Measurements from ENCODE around the gene LRG1. TPM values are rescaled to one million over a fixed set of nuclear protein-coding genes. Genes with fewer than 3 reads are reported as not detected.
"Not testable (repeated sequence)": the region's sequence is repeated elsewhere in the genome, so short reads cannot be mapped to it uniquely, and the experiment has no call there.

Gene LRG1
- total RNA-seq, 1 donor from 2014 or later, result 2.9 TPM

GRCh38 chr19:4527377-4527776, 12.5 kb downstream of the LRG1 start:
- not testable (repeated sequence) for DNase-seq (ENCODE audit: low read depth)

GRCh38 chr19:4525563-4526002, 14.3 kb downstream of the LRG1 start:
- no peak for DNase-seq (ENCODE audit: low read depth)

GRCh38 chr19:4524808-4525562, 14.9 kb downstream of the LRG1 start:
- no peak for DNase-seq (ENCODE audit: low read depth)

GRCh38 chr19:4523306-4524110, 16.3 kb downstream of the LRG1 start:
- DNase-seq (ENCODE audit: low read depth), result no peak

- no peak for DNase-seq (ENCODE audit: low read depth)
These were observed 17.4 kb downstream of the LRG1 start for GRCh38 chr19:4522291-4523002.

- no peak for DNase-seq (ENCODE audit: low read depth)
These were observed 18.0 kb downstream of the LRG1 start for GRCh38 chr19:4521888-4522242.

- DNase-seq (ENCODE audit: low read depth), result peak; percentile 22
These were observed 18.5 kb downstream of the LRG1 start for GRCh38 chr19:4521170-4521887.

GRCh38 chr19:4519521-4520277, 20.1 kb downstream of the LRG1 start:
- DNase-seq (ENCODE audit: low read depth), result no peak

GRCh38 chr19:4519172-4519496, 20.7 kb downstream of the LRG1 start:
- no peak for DNase-seq (ENCODE audit: low read depth)

GRCh38 chr19:4518345-4519171, 21.3 kb downstream of the LRG1 start, which contains the start of gene PLIN4:
Gene PLIN4 (minus strand): TSS chr19:4518486. CDS start chr19:4518272, 214 bp downstream.
- DNase-seq (ENCODE audit: low read depth), result no peak

- DNase-seq (ENCODE audit: low read depth), result no peak
These were observed 22.3 kb downstream of the LRG1 start for GRCh38 chr19:4517451-4518057.

GRCh38 chr19:4516939-4517300, 22.9 kb downstream of the LRG1 start:
- no peak for DNase-seq (ENCODE audit: low read depth)

GRCh38 chr19:4516199-4516938, 23.5 kb downstream of the LRG1 start:
- no peak for DNase-seq (ENCODE audit: low read depth)

- no peak for DNase-seq (ENCODE audit: low read depth)
These were observed 24.1 kb downstream of the LRG1 start for GRCh38 chr19:4515732-4516131.

GRCh38 chr19:4513248-4513647, 26.6 kb downstream of the LRG1 start:
- DNase-seq (ENCODE audit: low read depth), result no peak

GRCh38 chr19:4512070-4512469, 27.8 kb downstream of the LRG1 start:
- DNase-seq (ENCODE audit: low read depth), result no peak

GRCh38 chr19:4511300-4512054, 28.4 kb downstream of the LRG1 start:
- DNase-seq (ENCODE audit: low read depth), result no peak
